Stimulated activated CD8-positive, alpha-beta memory T cell treated with anti-CD3 and anti-CD28 coated beads, Interleukin-12 subunit alpha, Interleukin-12 subunit beta, amount 100 ng/mL, for 24 hours (primary cell): Measurements from ENCODE around the gene ZC3H12D.

Experiments used
- DNase-seq: peaks from one replicate; pipeline ENCODE4 v3.0.0-alpha.2; 2020; ENCODE audit errors: extremely low read depth

ZC3H12D gene

DNA sequence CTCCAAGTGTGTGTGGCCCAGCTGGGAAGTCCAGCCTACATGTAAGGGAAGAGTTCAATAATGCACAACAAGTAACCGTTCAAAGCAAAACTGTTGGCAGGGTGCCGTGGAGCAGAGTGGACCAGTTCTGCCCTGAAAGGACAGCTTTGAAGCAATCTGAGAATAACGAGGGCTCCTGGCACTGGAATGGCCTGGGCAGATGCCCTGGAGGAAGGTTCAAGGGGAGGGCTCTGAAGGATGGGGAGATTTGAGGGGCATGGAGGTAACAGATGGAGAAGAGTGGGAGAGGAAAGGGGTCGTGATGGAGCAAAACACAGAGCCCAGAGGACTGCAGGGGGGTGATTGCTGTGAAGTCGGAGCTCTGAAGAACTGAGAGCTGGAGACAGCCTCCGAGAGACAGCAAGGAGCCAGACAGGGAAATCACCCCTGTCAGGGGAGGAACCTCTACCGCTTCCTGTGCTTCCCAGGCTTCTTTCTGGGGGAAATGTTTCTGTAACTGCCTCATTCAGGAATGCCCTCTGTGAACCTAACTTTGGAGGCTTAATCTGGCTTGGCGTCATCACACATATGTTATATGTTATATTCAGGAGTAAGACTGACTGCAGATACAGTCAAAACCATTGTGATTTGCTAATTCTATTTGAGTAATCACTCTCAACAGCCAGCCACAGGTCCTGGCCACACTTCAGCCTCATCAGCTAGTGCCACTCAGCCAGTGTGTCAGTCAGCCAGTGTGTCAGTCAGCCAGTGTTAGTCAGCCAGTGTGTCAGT is 41.2 kb downstream of the ZC3H12D start:
- DNase-seq: no peak

DNA sequence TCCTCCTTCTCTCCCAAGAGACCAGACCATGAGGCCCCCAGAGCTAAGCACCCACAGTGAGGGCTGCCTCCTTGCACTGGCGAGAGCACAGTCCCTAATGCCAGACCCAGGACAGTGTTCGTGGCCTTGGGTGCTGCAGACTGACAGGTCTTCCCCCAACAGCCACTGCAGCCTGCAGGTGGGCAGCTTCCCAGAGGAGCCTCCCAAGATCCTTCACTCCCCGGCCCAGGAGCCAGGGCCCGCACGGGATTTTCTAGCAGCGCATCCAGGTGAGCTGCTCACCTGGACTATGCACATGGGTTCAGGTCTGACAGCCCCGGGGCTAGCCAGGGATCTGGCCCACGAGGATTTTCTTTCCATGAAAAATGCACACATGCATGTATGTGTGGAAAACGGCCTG is 43.1 kb downstream of the ZC3H12D start:
- no peak for DNase-seq

DNA sequence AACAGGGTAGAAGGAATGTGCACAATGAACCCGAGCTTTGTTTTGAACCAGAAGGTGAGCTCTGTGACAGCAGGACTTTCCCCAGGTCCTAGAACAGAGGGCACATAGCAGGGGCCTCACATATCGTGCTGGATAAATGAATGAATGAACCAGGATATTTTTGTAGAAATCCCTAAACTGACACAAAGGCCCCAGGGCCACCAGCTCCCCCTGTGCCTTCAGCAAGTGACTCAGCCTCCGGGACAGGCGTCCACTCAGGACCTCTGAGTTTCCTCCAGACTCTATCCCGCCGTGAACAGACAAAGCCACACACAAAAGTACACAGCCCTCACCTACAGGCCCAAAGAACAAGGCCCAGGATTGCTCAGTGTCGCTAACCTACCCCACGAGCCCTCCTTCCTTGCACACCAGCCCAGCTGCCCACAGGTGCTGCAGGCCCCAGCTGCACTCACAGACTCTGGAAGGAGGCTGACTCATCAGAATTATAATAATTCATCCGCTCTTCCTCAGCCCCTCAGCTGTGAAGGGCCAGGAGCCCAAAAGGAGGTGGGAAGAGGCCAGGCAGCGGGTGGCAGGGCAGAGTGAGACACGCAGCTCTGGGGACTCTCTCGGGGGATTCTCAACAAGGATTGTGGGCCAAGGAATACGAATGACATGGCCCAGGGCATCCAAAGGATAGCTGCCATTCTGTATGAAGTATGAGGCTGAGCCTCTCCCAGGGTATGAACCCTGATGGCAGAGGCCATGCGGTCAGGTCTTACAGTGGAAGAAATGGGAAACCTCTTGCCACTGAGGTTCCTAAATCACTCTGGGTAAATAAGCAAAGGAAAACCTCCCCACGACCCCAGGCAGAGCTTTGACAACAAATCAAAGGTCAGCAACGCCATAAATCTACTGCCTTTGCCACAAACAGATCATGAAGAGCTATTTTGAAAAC is 43.8 kb downstream of the ZC3H12D start:
- no peak for DNase-seq

DNA sequence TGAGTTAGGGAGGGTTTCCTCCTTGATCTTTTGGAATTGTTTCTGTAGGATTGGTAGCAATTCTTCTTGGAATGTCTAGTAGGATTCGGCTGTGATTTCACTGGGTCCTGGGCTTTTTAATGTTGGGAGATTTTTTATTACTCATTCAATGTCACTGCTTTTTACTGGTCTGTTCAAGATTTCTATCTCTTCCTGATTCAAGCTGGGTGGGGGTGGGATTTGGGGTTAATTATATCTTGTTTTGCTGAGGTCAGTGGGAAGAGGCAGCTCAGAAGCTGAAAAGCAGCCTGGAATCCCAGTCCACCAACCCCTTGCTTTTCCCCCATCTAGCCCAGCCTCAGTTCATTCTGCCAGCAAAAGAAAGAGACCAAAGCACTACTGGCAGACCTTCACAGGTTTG is 45.2 kb downstream of the ZC3H12D start:
- no peak for DNase-seq

DNA sequence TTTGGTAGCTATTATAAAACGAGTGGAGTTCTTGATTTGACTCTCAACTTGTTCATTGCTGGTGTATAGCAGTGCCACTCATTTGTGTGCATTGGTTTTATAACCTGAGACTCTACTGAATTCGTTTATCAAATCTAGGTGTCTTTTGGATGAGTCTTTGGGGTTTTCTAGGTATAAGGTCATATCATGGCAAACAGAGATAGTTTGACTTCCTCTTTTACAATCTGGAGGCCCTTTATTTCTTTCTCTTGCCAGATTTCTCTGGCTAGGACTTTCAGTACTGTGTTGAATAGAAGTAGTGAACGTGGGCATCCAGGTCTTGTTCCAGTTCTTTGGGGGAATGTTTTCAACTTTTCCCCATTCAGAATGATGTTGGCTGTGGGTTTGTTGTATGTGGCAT is 46.0 kb downstream of the ZC3H12D start:
- DNase-seq: no peak

DNA sequence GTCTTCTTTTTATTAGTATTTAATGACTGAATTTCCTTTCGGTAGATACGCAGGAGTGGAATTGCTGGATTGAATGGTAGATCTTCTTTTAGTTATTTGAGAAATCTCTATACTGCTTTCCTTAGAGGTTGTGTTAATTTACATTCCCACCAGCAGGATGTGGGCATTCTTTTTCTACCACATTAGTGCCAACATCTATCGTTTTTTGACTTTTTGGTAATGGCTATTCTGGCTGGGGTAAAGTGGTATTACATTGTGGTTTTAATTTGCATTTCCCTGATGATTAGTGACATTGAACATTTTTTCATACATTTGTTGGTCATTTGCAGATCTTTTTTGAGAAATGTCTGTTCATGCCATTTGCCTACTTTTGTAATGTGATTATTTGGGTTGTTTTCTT is 47.6 kb downstream of the ZC3H12D start:
- DNase-seq: no peak

DNA sequence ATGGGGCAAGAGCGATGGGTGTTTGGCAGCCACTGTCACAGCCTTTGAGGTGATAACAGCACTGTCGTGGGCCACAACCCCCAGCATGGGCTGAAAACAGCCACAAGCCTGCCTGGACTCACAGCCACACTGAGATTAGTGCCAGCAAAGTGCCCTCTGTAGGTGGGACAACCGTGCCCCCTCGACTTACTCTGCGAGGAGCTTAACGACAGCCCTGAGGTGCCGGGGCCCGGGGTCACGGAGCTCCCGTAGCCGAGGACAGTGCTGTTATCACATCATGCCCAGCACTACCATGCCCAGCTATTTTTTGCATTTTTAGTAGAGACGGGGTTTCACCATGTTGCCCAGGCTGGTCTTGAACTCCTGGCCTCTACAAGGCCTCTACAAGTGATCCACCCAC is 48.2 kb downstream of the ZC3H12D start:
- DNase-seq: no peak

DNA sequence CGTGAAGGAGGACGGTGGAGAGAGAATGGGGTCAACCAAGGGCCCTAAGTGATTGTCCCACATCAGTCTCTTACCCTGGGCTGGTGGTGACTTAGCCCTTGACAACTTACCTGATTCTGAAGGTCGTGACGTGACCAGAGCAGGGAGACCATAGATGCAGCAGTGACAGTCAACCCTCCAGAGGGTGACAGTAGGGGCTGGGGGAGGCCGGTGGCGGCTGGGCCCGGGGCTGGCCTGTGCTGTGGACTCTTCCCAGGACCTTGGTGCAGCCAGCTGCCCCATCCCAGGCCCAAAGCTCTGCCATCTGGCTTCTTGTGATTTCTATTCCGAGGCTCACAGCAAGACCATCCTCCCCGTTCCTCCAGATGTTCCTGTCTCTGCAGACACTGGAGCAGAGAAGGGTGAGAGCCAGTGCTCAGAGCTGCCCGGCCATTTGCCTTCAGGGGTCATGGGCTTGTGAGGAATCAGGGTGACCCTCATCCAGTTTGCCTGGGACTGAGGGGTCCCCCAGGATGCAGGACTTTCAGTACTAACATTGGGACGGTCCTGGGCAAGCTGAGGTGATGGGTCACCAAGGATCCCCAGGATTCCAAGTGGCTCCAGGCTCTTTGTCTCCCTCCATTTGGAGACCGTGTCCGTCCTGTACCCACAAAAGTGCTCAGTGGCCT is 48.8 kb downstream of the ZC3H12D start:
- no peak for DNase-seq

DNA sequence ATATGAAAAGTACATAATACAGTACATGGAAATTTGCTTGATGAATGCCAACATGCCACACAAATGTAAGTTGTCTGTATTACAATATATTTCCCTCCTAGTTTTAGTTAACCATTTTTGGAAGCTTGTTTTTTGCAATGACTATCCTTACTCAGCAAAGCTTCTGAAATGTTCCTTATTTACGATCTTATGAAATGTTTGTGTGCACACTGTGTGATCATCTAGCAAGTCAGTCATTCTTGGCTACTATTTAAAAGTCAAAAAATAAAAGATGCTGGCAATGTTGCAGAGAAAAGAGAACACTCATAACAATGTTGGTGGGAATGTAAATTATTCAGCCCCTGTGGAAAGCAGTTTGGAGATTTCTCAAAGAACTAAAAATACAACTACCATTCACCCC is 50.9 kb downstream of the ZC3H12D start:
- no peak for DNase-seq

DNA sequence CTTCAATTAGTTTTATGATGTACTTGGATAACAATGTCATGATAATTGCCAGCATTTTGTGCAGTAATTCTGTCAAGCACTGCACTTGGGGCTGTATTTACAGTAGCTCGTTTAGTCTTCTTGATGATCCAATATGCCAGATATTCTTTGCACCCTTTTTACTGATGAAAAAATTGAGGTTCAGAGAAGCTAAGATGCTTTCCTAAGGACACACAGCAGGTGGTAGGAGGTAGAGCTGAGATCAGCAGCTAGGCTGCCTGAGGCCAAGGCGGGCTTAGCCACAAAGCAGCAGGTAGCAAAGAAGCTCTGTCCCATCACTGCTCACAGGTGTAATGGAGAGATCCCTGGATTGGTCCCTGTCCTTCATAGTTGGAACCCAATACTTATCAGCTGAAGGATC is 51.4 kb downstream of the ZC3H12D start:
- DNase-seq: no peak

DNA sequence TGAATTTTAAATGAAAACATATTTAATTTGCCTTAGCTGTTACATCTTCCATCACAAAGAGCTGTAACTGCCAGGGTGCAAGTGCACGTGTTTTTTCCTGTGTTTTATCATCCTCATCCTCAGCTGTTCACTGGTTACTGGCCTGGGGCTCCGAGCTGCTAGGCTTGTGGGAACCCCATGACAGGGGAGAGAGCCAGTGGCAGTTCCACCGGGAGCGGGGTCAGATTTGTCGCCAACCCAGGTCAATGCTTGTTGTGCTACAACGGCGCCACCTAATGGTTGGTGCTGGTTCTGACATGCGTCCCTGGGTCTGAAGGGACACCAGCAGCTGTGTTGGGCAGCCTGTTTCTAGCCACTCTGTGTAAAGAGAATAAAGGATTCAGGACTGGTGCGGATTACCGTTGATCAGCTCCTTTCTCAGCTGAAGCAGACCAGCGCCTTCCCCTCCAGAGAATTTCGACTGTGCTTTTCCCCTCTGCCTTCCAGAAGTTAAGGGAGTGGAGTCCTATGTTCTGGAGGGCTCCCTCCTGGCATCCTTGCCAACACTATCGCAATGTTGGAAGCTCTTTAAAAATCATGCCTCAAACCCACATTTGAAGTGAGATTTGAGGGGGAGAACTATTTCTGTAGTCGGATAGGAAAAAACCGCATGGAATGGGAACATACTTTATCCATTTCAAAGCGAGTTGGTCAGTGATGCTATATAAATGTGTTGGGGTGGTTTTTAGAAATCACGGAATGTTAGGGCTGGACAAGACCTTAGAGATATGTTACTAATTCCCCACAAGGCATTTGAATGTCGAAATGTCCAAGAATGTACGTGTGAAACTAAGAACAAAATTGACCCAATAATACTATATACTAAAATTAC is 52.7 kb downstream of the ZC3H12D start:
- DNase-seq: peak; percentile 68

DNA sequence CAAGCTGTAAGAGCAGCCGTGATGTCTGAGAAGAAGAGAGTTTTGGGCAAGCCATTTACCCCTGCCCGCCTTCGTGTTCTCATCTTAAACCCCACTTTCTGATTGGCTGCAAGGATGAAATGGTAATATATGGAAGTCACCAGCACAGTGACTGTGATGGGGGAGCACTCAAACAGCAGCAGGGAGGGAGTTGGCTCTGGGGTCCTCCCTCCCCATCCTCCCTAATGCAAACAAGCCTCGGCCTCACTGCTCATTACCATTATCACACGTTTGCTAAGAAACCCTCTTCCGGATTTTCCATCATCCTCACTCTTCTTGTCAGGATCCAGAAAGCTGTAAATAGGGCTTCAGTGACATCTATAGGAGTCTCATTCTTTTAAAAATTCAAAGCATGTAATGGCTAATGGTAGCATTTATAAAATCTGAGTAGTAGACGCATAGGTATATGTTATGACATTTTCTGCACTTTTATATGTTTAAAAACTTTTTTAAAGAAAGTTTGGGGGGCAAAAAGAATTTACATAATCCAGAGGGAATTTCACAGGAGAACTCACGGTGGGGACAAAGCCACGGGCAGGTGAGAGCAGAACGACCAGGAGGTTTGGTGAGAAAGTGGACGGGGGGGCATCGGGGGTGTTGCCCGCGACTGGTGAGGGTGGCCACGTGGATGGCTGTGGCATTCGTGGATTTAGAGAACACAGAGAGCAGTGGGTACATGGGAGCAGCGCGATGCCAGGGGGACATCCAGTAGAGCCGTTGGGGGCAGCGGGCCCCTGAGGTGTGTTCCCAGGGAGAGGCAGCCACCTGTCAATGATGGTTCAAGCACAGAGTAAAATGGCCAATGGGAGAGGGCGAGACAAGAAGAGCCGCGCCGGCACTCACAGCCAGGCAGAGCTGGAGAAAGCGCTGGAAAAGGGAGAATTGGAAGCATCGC is 55.1 kb downstream of the ZC3H12D start:
- DNase-seq: no peak

DNA sequence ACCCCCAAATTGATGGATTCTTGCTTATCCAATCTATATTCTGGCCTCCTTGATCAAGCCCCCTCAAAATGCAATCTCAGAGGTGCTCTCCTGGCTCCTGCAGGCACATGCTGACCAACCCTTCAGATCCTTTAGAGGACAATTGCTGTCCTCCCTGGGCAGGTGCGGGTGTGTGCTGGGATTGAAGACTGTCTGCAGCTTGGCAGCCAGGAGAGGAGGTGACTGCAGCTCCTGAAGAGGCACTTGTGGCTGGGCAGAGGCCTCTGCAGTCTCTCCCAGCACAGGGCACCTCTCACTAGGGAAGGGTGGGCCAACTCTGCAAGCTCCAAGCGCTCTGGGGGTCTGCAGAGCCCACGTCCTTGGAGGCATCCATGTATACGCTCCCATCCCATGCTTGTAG is 56.2 kb downstream of the ZC3H12D start:
- no peak for DNase-seq

DNA sequence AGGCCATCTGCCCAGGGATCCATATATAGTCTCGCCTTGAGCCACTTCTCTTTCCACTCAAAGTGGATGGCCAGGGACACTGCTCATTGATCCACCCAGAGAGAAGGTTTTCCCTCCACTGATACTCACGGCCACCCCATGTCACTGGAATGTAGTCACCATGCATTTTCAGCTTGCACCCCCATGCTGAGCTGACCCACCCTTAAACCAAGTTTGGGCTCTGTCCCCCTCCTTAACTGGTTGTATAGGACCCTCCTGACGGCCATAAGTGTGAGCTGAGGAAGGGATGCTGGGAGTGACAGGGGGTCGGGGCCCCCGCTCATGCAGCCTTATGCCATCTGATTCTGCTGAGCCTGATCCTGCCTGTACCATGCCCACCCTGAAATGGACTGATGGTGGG is 59.1 kb downstream of the ZC3H12D start:
- no peak for DNase-seq

DNA sequence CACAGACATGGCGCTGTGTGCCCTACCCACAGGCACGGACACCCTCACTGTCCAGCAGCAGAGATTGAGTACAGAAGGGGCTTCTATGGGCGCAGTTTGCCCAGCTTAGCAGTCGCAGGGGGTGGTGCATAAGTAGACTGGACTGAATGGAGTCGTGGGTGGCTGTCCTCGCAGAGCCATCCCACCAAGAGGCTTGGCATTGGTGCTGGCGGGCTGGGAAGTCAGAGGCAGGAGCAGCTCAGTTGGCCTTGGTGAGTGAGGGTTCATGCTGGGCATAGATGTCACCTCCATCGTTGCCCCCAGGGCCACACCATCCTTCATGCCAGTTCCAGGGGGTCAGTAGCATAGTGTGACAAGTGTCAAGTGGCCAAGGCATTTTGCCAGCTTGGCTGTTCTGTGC is 59.6 kb downstream of the ZC3H12D start:
- DNase-seq: no peak

DNA sequence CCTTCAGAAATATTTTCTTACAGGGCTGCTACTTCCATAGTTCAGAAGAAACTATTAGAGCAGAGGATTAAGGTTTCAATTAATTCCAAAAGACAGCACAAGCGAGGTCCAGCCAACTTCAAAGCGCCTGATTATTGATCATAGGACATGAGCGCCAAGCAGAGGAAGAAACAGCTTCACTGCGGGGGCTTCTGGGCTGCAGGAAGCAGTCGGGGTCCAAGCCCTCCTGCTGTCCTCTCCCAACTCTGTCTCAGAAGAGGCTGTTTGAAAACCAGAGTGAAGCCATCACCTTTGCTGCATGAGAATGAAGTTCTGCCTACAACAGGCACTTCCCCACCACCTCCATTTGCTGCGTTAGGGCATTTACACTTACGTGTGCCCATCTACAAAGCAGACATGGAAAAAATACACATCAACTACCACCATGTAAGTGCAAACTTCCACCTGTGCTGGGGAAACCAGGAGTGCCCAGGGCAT is 60.8 kb downstream of the ZC3H12D start:
- DNase-seq: no peak

DNA sequence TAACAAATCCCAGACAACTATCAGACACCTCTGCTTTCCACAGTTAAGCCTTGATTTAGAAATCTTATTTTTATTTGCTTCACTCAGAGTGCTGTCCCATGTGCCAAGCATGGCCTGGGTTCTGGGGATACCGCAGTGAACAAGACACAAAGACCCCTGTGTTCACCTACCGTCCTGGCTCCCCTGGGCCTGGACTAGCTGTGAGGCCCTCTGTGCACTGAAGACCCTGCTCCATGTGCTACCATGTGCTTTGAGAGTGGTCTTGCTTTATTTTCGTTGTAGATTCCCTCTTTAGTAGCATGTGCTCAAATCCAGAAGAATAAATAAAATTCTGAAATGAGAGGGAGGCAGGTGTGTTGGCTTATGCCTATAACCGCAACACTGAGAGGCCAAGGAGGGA is 62.2 kb downstream of the ZC3H12D start:
- DNase-seq: no peak

DNA sequence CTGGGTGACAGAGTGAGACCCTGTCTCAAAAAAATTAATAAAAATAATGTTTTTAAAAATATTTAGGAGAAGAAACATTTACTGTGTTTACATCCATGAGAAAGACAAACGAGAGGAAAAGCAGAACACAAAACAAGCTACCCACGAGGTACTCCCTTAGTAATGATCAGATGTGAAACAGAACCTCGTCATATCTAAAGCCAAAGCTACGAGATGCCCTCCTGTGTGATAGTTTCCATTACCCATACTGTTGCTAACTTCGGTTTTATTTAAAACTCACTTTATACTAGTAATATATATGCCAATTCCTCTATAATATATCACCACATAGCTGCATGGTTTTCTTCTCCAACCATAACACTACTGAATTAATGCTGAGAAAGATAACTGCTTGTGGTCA is 63.7 kb downstream of the ZC3H12D start:
- DNase-seq: no peak

DNA sequence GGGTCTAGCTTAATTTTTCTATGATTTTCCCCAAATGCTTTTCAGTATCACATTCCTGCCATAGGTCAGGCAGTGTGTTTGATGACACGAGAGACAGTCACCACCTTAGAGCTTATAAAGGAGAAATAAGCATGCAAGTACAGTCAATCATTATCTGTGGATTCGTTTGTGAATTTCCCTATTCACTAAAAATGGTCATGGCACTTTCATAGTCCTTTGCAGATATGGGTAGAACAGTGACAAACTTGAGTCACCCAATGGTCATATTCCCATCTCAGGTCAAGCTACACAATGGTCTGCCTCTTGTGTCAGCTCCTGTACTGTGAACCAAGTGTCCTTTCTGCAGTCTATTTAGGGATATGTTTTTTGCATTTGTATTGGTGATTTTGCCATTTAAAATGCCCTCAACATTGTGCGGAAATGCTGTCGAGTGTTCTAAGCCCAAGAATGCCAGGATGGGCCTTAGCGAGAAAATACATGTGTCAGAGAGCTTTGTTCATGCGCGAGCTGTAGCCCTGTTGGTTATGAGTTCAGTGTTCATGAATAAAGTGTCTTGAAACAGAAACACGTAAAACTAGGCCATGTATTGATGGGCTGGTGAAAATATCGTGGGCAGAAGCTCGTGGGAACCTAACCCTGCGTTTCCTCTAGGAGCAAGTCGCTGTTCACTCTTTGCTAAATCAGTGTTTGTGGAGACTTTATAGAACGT is 65.0 kb downstream of the ZC3H12D start:
- no peak for DNase-seq

DNA sequence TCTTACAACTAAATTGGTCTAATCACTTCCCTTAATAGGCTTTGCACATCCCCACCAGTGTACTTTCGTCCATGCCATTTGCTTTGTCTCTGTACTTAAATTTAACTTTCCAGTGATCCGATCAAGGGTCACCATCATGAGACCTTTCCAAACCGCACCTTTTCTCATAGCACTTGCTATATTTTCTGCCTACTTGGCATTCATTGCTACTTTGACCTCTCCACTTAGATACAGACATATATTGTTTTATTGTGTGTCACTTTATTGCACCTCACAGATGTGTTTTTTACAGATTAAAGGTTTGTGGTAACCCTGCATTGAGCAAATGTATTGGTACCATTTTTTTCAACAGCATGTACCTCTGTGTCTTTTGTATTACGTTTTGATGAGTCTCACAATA is 70.0 kb downstream of the ZC3H12D start:
- DNase-seq: no peak
